ENCODE measurements around the gene MCCC1.
"Not testable (repeated sequence)": the region's sequence is repeated elsewhere in the genome, so short reads cannot be mapped to it uniquely, and the experiment has no call there.

Gene MCCC1

DNA sequence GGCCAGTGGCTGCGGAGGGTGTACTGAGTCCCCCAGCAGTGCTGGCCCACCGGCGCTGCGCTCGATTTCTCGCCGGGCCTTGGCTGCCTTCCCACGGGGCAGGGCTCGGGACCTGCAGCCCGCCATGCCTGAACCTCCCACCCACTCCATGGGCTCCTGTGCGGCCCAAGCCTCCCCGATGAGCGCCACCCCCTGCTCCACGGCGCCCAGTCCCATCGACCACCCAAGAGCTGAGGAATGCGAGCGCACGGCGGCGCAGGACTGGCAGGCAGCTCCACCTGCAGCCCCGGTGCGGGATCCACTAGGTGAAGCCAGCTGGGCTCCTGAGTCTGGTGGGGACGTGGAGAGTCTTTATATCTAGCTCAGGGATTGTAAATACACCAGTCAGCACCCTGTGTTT, 1.7 kb upstream of the MCCC1 start:
- DNase-seq (ENCODE audit: low read depth): not testable (repeated sequence)

DNA sequence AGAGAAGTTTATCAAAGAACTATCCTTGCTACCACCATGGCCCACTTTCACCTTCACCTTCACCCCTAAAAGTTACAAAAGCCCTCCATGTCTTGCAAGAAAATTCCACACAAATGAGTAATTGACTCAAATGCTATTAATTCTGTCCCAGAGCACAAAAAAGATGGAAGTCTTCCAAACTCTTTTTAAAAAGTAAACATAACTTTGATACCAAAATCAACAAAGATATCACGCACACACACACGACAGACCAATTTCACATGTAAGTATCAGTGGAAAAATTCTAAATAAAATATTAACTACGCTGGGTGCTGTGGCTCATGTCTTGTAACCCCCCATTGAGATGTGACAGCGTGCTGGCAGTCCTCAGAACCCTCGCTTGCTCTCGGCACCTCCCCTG, 1.1 kb upstream of the MCCC1 start:
- DNase-seq (ENCODE audit: low read depth): no peak

DNA sequence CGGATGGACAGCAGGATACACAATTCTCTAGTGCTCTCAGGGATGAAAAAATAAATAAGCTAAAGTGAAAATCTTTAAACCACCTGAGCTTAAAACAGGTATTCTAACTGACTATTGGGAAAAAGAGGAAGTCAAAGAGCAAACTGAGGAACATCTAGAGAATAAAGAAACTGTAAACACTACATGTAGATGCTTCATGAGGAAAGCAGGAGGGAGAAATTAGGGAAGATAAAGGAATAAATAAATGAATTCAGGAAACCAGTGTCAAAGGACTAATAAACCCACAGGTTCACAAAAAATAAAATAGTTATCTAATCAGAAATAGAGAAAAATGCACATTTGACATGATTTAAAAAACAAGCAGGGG, 525 bp upstream of the MCCC1 start:
- no peak for DNase-seq (ENCODE audit: low read depth)

DNA sequence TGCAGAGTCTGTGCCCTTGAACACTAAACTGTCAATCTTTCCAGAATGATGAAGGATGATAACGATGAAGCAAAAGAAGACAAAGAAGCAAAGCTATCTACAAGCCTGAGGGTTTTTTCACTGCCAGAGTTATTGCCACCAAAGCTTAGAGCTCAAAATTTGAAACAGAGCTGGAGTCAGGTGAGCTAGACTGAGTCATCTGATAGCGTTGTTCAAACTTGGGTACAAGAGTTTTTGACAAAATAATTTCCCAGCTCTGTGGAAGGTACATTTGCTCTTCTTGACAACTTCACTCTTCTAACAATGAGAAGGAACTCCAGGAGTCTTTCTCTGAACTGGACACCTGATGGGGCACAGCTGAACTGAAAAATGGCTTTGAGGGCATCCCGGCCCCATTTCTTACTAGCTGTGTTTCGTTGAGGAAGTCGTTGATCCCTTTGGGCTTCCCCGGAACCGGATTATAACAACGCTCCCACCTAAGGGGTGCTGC, 715 bp downstream of the MCCC1 start:
- no peak for DNase-seq (ENCODE audit: low read depth)

DNA sequence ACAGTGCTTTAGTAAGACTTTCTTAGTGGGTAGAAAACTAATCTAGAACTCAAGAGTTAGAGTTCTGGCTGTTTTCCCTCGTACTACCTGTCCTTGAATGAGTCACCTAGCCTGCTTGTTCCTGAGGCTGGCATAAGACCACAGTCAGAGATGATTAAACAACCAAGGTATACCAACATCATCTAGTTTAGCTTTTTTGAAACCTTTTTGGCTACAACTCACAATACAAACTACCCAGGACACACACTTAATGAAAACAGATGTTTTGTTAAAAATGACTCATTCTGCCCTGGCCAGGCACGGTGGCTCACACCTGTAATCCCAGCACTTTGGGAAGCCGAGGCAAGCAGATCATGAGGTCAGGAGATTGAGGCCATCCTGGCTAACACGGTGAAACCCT, 4.6 kb downstream of the MCCC1 start:
- DNase-seq (ENCODE audit: low read depth): no peak

DNA sequence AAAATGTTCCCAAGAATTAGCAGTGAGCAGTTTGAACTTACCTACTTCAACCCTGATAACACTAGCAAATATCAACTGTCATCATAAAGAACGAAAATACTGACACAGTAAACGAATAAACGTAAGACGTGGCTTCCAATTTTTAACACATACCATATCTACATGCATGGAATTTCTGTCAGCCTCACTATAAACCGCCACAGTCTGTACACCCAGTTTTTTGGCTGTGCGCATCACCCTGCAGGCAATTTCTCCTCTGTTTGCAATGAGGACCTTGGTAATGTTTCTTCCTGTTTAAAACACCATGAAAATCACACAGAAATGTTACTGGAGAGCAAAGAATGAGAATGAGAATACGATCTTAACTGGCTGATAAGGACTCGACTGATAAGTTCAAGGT, 7.0 kb downstream of the MCCC1 start:
- no peak for DNase-seq (ENCODE audit: low read depth)

DNA sequence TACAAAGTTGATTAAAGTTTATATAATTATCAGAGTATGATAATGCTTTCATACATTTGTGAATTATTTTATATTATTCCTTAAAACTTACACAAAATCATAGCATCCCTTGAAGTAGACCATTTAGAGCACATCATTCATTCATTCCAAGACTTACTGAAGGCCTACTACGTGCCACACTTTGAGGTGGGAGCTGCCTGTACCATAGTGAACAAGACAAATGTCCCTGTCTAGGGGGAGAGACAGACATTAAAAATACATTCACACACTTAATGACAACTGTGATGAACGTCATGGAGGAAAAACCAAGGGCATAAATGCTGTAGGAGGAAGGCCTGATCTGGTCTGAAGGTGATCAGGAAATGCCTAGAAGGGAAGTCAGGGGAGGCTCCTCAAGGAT, 12.1 kb downstream of the MCCC1 start:
- DNase-seq (ENCODE audit: low read depth): no peak

DNA sequence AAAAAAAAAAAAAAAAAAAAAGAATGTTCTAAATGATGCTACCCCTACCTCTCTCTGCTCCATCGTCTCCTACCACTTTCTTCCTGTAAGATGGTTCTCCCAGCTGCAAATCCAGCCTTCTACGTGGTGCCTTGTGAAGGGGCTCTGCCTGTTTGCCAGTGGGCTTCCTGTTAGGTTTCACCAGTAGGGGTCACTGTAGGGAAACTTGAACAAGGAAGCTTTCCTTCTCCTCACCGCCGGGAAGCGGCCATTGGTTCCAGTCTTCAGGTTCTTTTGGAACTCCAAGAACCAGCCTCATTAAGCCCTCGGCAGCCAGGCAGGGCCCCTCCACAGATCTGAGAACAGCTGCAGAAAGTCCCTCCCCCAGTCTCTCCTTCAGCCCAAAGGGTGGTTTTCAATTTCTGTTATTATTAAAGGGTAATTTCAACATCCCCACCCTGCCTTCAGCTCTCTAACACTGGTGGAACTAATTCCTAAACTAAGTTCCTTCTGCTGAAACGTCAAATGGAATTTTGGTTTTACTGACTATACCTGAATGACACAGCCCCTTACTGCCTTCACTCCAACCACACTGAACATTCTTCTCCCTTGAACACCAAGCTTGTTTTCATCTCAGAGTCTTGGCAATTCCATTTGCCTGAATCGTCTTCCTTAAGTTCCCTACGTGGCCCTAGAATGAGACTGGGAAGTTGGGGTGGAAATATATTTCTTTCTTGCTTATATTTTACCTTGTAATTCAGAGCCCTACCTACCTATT, 13.5 kb downstream of the MCCC1 start:
- no peak for DNase-seq (ENCODE audit: low read depth)

DNA sequence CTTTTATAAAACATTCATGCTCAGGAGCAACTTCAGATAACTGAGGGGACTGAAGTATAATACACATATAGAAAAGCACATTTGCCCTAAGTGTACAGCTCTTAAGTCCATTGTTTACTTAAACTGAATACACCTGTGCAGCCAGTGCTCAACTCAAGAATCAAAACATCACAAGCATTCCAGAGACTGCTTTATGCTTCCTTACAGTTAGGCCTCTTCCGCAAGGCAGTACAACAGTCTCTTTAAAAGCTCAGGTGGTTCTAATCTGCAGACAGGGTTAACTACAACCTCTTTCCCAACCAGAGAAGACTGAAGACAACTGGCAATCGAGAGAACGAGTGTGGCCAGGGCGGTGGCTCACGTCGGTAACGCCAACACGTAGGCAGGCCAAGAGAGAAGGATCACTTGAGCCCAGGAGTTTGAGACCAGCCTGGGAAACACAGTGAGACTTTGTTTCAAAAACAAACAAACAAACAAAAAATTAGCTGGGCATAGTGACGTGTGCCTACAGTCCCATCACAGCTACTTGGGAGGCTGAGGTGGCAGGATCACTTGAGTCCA, 16.9 kb downstream of the MCCC1 start:
- no peak for DNase-seq (ENCODE audit: low read depth)

DNA sequence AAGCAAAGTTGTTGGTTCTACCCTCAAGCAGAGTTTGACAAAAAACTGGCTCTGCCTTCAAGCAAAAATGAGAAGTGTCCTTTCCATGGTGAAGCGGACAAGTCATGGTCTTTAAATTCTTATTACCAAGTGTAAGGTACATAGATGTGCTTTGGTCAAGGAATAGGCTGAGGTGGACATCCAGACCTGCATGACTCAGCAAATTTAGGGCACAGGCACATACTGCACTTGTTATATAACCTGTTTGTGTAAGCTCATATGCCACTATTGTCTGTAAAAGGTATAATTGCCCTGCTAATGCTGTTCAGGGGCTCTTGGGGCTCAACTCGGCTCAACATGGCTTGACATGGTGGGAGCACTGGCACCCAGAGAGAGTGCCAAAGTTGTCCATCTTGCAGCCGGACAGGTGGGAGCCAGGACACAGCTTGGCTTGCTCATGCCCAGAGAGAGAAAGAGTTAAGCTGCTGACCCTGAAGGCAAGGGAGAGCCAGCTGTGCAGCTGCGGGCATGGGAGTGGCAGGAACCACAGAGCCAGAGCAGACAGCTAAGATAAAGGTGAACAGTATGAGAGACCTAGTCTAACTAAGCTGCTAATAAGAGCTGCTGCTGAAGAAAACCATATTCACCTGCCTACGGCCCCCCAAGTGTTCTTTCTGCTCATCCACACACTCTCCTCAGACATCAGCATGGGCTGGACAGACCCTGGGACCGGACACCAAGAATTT, 17.7 kb downstream of the MCCC1 start:
- no peak for DNase-seq (ENCODE audit: low read depth)

DNA sequence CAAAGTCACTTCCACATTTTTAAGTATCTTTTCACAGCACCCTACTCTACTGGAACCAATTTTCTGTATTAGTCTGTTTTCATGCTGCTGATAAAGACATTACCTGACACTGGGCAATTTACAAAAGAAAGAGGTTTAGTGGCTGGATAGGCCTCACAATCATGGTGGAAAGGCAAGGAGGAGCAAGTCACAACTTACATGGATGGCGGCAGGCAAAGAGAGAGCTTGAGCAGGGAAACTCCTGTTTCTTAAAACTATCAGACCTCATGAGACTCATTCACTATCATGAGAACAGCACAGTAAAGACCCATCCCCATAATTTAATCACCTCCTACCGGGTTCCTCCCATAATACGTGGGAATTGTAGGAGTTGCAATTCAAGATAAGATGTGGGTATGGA, 18.7 kb downstream of the MCCC1 start:
- no peak for DNase-seq (ENCODE audit: low read depth)

DNA sequence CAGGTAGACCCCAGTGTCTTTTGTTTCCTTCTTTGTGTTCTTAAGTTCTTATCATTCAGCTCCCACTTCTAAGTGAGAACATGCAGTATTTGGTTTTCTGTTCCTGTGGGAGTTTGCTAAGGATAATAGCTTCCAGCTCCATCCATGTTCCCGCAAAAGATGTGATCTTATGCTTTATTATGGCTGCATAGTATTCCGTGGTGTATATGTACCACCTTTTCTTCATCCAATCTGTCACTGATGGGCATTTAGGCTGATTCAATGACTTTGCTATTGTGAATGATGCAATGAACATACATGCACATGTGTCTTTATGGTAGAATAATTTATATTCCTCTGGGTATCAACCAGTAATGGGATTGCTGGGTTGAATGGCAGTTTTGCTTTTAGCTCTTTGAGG, 24.4 kb downstream of the MCCC1 start:
- no peak for DNase-seq (ENCODE audit: low read depth)

DNA sequence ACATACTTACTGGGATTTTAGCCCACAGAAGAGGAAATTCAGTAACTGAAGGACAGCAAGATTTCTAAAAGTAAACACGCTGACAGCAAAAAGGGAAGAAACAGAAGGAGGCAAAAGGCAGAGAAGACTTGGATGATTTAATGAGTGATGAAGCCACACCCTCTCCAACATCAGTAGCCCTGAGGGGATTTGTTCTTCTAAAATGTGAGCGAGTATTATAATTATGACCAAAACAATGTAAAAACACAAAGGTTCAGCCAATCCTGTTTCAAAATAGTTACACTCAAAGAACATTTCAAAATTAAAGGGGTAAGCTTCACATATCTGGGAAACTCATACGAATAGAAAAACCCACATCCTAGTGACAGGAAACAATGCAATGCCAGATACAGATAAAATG, 25.0 kb downstream of the MCCC1 start:
- DNase-seq (ENCODE audit: low read depth): no peak

DNA sequence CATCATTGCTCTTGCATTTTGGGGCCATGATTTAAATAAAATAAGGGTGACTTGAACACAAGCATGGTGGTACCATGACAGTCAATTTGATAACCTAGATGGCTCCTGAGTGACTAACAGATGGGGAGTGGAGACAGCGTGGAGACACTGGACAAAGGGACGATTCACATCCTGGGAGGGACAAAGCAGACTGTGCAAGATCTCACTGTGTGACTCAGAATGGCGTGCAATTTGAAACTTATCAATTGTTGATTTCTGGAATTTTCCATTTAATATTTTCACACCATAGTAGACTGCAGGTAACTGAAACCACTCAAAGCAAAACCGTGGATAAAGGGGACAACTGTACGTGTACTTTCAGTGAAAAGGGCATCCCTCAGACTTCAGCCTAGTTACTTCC, 25.5 kb downstream of the MCCC1 start:
- DNase-seq (ENCODE audit: low read depth): no peak

DNA sequence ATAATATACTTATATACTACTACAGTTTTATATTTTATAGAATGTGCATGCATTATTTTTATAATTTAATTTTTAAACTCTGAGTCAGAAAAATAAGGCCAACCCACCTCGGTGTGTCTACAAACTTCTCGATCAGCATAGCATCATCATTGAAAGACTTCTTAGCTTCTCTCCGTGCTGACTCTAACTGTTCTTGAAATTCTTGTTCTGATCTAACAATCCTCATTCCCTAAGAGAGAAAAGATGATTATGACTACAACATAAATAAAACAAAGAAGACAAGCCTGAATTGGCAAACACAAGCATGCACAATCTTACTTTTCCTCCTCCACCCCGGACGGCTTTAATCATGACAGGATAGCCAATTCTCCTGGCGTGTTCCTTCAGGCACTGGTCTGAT, 28.4 kb downstream of the MCCC1 start:
- no peak for DNase-seq (ENCODE audit: low read depth)

DNA sequence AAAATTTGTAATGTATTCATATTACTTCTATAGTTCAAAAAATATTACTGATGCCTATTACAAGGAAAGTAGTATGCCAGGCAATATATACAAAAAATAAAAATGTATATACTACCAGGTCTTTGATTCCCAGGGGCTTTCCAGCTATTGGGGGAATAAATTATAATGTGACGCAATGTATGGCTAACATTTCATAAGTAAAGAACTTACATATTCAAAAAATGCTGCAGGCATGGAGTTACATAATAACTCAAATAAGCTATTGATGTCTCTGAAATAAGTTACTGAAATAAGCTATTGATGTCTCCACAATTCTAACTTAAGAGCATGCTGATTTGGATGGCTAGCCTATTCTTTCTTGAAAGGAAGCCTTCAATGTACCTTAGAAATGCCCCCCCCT, 30.2 kb downstream of the MCCC1 start:
- DNase-seq (ENCODE audit: low read depth): no peak

DNA sequence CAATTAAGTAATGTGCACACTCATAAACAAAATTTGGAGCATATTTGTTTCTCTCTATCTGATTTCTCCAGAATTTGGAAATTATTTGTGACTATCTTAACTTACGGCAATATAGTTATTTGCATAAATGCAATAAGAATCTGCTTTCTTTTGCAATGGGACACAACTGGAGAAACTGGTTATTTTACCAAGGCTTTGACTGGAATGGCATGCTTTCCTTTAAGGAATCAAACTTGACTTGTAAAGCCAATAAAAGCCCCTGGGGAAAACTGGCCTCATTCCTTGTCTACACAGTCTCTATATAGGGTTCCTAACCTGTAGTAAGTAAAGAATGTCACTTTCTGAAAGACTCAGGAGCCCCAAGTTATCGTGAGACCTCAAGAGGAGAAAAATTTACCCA, 32.4 kb downstream of the MCCC1 start:
- not testable (repeated sequence) for DNase-seq (ENCODE audit: low read depth)

DNA sequence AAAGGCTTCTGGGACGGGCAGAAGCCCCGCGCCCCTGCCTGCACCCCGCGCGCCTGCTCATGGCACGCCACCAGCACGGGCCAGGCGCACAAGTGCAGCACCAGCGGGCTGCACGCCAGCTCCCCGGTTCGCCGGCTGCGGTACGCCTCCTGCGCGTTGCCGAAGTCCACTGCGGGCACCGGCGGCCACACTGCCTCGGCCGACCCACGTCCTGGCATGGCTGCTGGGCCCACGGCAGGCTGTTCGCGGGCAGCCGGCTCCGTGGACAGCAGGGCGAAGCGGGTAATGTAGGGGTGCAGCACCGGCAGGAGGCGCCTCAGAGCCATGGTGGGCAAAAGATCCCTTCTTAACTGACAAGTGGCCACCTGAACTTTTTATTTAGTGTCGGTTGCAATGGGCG, 34.8 kb downstream of the MCCC1 start:
- no peak for DNase-seq (ENCODE audit: low read depth)

DNA sequence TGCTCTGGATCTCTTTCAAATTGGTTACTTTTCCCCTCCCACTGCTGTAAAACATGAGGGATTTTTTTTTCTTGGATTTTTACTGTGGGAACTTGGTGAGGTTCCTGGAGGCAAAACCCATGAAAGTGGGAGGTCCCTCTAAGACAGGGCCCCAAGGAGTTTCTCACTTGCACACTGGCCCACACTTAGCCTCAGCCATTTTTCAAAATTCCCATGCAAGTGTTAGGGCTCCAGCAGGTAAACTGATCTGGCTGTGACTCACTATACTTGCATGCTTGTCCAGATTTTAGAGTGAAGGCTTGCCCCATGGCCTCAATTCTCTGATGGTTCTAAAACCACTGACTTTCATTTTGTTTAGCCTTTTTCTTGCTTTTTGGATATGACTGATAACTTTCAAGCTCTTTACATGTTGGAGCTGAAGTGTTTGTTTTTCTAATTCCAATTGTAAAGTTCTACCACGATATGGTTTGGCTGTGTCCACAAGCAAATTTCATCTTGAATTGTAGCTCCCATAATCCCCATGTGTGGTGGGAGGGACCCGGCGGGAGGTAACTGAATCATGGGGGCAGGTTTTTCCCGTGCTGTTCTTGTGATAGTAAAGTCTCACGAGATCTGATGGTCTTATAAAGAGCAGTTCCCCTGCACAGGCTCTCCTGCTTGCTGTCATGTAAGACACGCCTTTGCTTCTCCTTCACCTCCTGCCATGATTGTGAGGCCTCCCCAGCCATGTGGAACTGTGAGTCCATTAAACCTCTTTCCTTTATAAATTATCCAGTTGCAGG, 37.7 kb downstream of the MCCC1 start:
- no peak for DNase-seq (ENCODE audit: low read depth)

DNA sequence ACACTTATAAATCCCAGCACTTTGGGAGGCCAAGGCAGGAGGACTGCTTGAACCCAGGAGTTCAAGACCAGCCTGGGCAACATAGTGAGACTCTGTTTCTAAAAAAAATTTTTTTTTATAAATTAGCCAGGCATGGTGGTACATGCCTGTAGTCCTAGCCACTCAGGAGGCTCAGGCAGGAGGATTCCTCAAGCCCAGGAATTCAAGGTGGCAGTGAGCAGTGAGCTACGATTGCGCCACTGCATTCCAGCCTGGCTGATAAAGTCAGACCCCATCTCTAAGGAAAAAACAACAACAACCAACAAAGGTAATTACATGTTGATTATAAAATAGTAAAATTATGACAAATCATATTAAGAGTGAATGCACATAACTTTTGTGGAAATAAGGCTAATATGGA, 40.9 kb downstream of the MCCC1 start:
- no peak for DNase-seq (ENCODE audit: low read depth)

DNA sequence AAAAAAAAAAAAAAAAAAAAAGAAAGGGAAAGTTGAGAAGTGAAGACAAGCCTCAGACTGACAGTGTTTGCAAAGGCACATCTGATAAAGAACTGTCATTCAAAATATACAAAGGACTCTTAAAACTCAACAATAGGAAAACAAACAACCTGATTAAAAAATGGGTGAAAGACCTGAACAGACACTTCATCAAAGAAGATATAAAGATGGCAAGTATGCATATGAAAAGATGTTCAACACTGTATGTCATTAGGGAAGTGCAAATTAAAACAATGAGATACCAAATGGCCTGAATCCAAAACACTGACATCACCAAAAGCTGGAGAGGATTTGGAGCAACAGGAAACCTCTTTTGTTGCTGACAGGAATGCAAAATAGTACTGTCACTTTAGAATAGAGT, 48.6 kb downstream of the MCCC1 start:
- no peak for DNase-seq (ENCODE audit: low read depth)

DNA sequence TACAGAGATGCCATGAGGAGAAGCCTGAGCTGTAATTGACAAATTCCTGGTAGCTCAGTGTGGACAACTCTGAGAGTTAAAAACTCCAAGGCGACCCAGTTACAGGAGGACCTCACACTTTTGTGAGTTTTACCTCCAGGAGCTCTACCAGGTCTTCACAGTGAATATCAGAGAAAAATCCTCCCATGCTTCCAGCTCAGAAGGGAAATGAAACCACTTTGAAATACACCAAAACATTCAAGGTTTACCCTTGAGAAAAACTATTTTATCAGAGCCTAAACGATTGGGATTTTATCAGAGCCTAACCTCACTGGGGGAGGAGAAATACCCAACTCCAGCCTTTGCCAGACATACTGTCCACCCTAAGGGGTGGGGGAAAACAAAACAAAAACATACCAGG, 52.4 kb downstream of the MCCC1 start:
- DNase-seq (ENCODE audit: low read depth): no peak

Data from GM04503 (cell line).